GM19351 (cell line): ENCODE data around the gene GJE1.
"Not testable (repeated sequence)": the region's sequence is repeated elsewhere in the genome, so short reads cannot be mapped to it uniquely, and the experiment has no call there.

Experiments used
- ATAC-seq: cut with Tn5 transposase; IDR thresholded peaks from one replicate; pipeline ENCODE4 v1.9.1; 2021; ENCODE audit warnings: mild to moderate bottlenecking, moderate library complexity; ENCODE audit not compliant: unreplicated experiment

GJE1 gene

GRCh38 chr6:142132625-142133024 lies at the start of gene GJE1:
Gene GJE1, plus strand, starts transcription at chr6:142132925. Its CDS starts 234 bp downstream, at chr6:142133159.
- ATAC-seq, result no peak

GRCh38 chr6:142087950-142088857 lies 44.5 kb upstream of the GJE1 start:
- ATAC-seq, result no peak

- ATAC-seq, result no peak
These were observed 43.9 kb upstream of the GJE1 start for GRCh38 chr6:142088858-142089216.

- ATAC-seq, result not testable (repeated sequence)
These were observed 27.9 kb upstream of the GJE1 start for GRCh38 chr6:142104820-142105219.

- not testable (repeated sequence) for ATAC-seq
These were observed 21.9 kb upstream of the GJE1 start for GRCh38 chr6:142110820-142111219.

GRCh38 chr6:142112451-142113061 lies 20.2 kb upstream of the GJE1 start:
- ATAC-seq, result peak; percentile 72

GRCh38 chr6:142117366-142117765 lies 15.4 kb upstream of the GJE1 start:
- no peak for ATAC-seq

GRCh38 chr6:142118328-142118727 lies 14.4 kb upstream of the GJE1 start:
- no peak for ATAC-seq

GRCh38 chr6:142118925-142119324 lies 13.8 kb upstream of the GJE1 start:
- no peak for ATAC-seq

- ATAC-seq, result no peak
These were observed 11.4 kb upstream of the GJE1 start for GRCh38 chr6:142121342-142121741.

GRCh38 chr6:142130814-142131213 lies 1.9 kb upstream of the GJE1 start:
- ATAC-seq, result no peak

GRCh38 chr6:142138876-142139275 lies 6.2 kb downstream of the GJE1 start:
- ATAC-seq, result no peak

GRCh38 chr6:142141531-142141930 lies 8.8 kb downstream of the GJE1 start:
- not testable (repeated sequence) for ATAC-seq

- peak; percentile 99 for ATAC-seq
These were observed 14.3 kb downstream of the GJE1 start, which contains the start of the genes NMBR and VTA1 for GRCh38 chr6:142146828-142147662. Gene NMBR, minus strand, starts transcription at chr6:142147122. Its CDS starts 58,464 bp downstream, at chr6:142088658. Gene VTA1, plus strand, starts transcription at chr6:142147263. Its CDS starts 25 bp downstream, at chr6:142147288.

- no peak for ATAC-seq
These were observed 20.0 kb downstream of the GJE1 start for GRCh38 chr6:142152746-142153145.

- ATAC-seq, result no peak
These were observed 20.5 kb downstream of the GJE1 start for GRCh38 chr6:142153196-142153595.

GRCh38 chr6:142154336-142154735 lies 21.6 kb downstream of the GJE1 start:
- no peak for ATAC-seq

GRCh38 chr6:142155091-142155490 lies 22.4 kb downstream of the GJE1 start:
- ATAC-seq, result no peak

- peak; percentile 69 for ATAC-seq
These were observed 23.4 kb downstream of the GJE1 start for GRCh38 chr6:142155895-142156757.

- not testable (repeated sequence) for ATAC-seq
These were observed 24.0 kb downstream of the GJE1 start for GRCh38 chr6:142156758-142157068.
